ENCODE results near the gene SNAI1. TPM values are rescaled to one million over a fixed set of nuclear protein-coding genes. Genes with fewer than 3 reads are reported as not detected.

SNAI1 gene
- total and polyA plus RNA-seq, 2 experiments from 2014 or later: 7.6 to 13.4 TPM

DNA sequence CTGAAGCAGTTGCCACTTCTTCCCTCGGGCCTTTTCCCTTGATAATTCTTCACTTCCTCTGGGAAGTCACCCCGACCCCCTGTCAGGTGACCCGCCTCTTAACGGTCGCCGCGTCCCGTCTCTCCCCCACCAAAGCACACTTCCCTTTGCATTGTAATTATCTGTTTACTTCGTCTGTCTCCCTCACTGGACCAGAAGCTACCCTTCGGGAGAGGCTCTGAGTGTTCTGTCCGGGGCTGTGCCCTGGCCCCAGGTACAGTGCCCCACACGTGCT, 771 bp upstream of the SNAI1 start:
- Histone ChIP-seq H3K27ac (no peak overlapping the region), H3K36me3 (ENCODE audit: low read depth) (no peaks in the 10 kb centered on the region; the same call in 1 of the 2 replicates), H3K9ac (peak overlapping the region; percentile 37; the same call in 1 of the 2 replicates), H3K4me2 (ENCODE audit: unreplicated experiment) (peak overlapping the region; percentile 49), H3K79me2 (ENCODE audit: insufficient read depth) (peaks cover 42% of the 10 kb centered on the region), H2AFZ (no peak overlapping the region), H3F3A (ENCODE audit: insufficient read depth) (peaks cover 35% of the 10 kb centered on the region), H3K9me2 (ENCODE audit: insufficient read depth) (no peaks in the 10 kb centered on the region), H3K9me3 (ENCODE audit: low read depth) (no peaks in the 10 kb centered on the region), H3K4me1 (ENCODE audit: insufficient read depth) (peaks cover 29% of the 10 kb centered on the region), H3K4me3 (peak overlapping the region; percentile 54; the same call in 1 of the 2 replicates), H3K27me3 (replicated peaks; ENCODE audit: insufficient read depth) (no peaks in the 10 kb centered on the region), H4K20me1 (ENCODE audit: insufficient read depth) (no peaks in the 10 kb centered on the region)
- WGBS, 2 experiments (ENCODE audit: low coverage in 1 of 2, low lambda C conversion rate in 2 of 2, missing lambda C conversion rate in 2 of 2): 82 to 85% methylated on average over 12 of the region's 12 CpGs
- no peak for DNase-seq
- TF ChIP-seq EZH2phosphoT487 (IDR thresholded peaks at IDR 0.05; ENCODE audit: insufficient read depth, low read depth) (no peak), EZH2 (IDR thresholded peaks at IDR 0.05; ENCODE audit: insufficient read depth, poor library complexity, severe bottlenecking) (no peak)
- in situ Hi-C loops (cut with MboI): no loop called here

DNA sequence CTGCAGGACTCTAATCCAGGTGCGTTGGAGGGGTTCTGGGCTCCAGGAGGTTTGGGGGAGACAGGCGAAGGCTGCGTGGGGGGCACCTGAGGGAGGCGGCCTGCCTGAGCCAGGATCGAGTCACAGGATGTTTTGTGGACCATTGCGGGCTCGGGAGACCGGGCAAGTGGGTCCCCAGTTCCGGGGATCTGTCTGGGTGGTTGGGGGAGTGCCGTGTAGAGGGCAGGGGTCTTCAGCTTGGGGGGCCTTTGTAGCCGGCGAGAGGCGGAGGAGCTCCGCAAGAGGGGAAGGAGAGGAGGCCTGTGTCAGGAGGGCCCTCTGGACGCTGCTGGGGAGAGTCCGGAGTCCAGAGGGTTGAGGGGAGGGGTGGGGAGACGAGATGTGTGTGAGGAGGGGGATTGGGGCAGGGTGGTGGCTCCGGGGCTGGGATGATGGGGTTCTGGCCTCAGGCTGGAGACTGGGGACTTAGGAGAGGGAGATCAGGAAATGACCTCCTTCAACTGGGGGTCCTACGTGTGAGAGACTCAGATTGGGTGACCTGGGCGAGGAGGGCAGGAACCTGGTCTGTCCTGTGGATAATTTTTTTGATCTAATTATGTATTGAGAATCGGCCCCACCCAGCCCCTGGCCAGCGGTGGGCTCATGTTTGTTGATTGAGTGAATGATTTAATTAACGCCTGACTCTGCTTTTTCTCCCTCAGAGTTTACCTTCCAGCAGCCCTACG, 505 bp downstream of the SNAI1 start:
- peak overlapping the region; percentile 95 for H3K4me2 ChIP-seq (ENCODE audit: unreplicated experiment)
- no peaks in the 10 kb centered on the region for H4K20me1 ChIP-seq (ENCODE audit: insufficient read depth)
- TF ChIP-seq EZH2 (IDR thresholded peaks at IDR 0.05; ENCODE audit: insufficient read depth, poor library complexity, severe bottlenecking) (no peak), EZH2phosphoT487 (IDR thresholded peaks at IDR 0.05; ENCODE audit: insufficient read depth, low read depth) (no peak)
- H3K27me3 ChIP-seq (replicated peaks; ENCODE audit: insufficient read depth): no peaks in the 10 kb centered on the region
- no peak overlapping the region for H2AFZ ChIP-seq
- H3F3A ChIP-seq (ENCODE audit: insufficient read depth): peaks cover 48% of the 10 kb centered on the region
- no peaks in the 10 kb centered on the region; the same call in 1 of the 2 replicates for H3K36me3 ChIP-seq (ENCODE audit: low read depth)
- H3K9ac ChIP-seq: peak overlapping the region; percentile 96
- H3K79me2 ChIP-seq (ENCODE audit: insufficient read depth): peaks cover 47% of the 10 kb centered on the region
- 1 to 2% methylated on average over 20 to 24 of the region's 24 CpGs for WGBS, 2 experiments (ENCODE audit: low coverage in 1 of 2, low lambda C conversion rate in 2 of 2, missing lambda C conversion rate in 2 of 2)
- in situ Hi-C loops (cut with MboI): no loop called here
- H3K27ac ChIP-seq: peak overlapping the region; percentile 89
- no peak for DNase-seq
- H3K9me3 ChIP-seq (ENCODE audit: low read depth): no peaks in the 10 kb centered on the region
- H3K9me2 ChIP-seq (ENCODE audit: insufficient read depth): no peaks in the 10 kb centered on the region
- H3K4me1 ChIP-seq (ENCODE audit: insufficient read depth): peaks cover 42% of the 10 kb centered on the region
- H3K4me3 ChIP-seq: peak overlapping the region; percentile 88

DNA sequence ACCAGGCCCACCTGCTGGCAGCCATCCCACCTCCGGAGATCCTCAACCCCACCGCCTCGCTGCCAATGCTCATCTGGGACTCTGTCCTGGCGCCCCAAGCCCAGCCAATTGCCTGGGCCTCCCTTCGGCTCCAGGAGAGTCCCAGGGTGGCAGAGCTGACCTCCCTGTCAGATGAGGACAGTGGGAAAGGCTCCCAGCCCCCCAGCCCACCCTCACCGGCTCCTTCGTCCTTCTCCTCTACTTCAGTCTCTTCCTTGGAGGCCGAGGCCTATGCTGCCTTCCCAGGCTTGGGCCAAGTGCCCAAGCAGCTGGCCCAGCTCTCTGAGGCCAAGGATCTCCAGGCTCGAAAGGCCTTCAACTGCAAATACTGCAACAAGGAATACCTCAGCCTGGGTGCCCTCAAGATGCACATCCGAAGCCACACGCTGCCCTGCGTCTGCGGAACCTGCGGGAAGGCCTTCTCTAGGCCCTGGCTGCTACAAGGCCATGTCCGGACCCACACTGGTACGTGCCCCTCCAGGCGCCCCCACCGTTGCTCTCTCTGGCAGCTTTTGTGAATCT, 1.1 kb downstream of the SNAI1 start:
- Histone ChIP-seq H3K9me2 (ENCODE audit: insufficient read depth) (no peaks in the 10 kb centered on the region), H3K9me3 (ENCODE audit: low read depth) (no peaks in the 10 kb centered on the region), H3K4me1 (ENCODE audit: insufficient read depth) (peaks cover 48% of the 10 kb centered on the region), H3K27me3 (replicated peaks; ENCODE audit: insufficient read depth) (no peaks in the 10 kb centered on the region), H3K9ac (peak overlapping the region; percentile 96), H3K79me2 (ENCODE audit: insufficient read depth) (peaks cover 47% of the 10 kb centered on the region), H3F3A (ENCODE audit: insufficient read depth) (peaks cover 55% of the 10 kb centered on the region), H3K27ac (peak overlapping the region; percentile 89), H3K4me3 (peak overlapping the region; percentile 88), H3K36me3 (ENCODE audit: low read depth) (no peaks in the 10 kb centered on the region; the same call in 1 of the 2 replicates), H2AFZ (no peak overlapping the region), H4K20me1 (ENCODE audit: insufficient read depth) (no peaks in the 10 kb centered on the region), H3K4me2 (ENCODE audit: unreplicated experiment) (peak overlapping the region; percentile 95)
- TF ChIP-seq EZH2phosphoT487 (IDR thresholded peaks at IDR 0.05; ENCODE audit: insufficient read depth, low read depth) (no peak), EZH2 (IDR thresholded peaks at IDR 0.05; ENCODE audit: insufficient read depth, poor library complexity, severe bottlenecking) (no peak)
- in situ Hi-C loops (cut with MboI): no loop called here
- DNase-seq: peak; percentile 67
- WGBS, 2 experiments (ENCODE audit: low coverage in 1 of 2, low lambda C conversion rate in 2 of 2, missing lambda C conversion rate in 2 of 2): 2 to 4% methylated on average over 16 to 18 of the region's 18 CpGs

DNA sequence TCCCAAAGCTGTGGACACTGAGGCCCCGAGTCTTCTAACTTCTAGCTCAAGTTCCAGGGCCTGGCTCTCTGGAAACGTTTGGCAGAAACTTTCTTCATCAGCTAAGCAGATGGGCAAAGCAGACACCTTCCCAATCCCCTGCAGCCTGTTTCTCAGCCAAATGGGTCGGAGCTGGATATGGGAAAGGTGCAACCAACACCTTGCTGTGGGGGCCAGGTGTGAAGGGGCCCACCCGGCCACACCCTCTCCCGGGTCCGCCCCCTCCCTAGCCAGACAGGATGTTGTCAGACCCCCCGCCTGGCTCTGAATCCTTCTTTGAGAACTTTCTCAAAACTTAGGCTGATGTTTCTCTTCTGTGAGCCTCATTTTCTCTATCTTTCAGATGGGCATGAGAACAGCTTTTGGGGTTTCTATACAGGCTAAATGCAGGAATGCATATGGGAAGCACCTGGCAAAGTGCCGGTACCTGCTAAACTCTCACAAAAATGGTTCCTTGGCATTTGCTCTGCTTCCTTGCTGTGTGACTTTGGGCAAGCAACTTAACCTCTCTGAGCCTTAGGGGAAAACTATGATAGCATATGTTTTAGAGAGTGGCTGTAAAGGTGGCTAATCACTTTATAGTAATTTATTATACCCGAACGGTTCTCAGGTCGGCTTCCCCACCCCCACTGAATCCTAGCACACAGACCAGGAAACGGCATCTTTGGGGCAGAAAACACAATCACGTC, 1.8 kb downstream of the SNAI1 start:
- peak; percentile 33 for DNase-seq
- WGBS, 2 experiments (ENCODE audit: low coverage in 1 of 2, low lambda C conversion rate in 2 of 2, missing lambda C conversion rate in 2 of 2): 2 to 4% methylated on average over 13 of the region's 13 CpGs
- no peaks in the 10 kb centered on the region; the same call in 1 of the 2 replicates for H3K36me3 ChIP-seq (ENCODE audit: low read depth)
- no peaks in the 10 kb centered on the region for H4K20me1 ChIP-seq (ENCODE audit: insufficient read depth)
- peak overlapping the region; percentile 88 for H3K4me3 ChIP-seq
- no peaks in the 10 kb centered on the region for H3K9me3 ChIP-seq (ENCODE audit: low read depth)
- H3K9ac ChIP-seq: peak overlapping the region; percentile 96
- no peaks in the 10 kb centered on the region for H3K9me2 ChIP-seq (ENCODE audit: insufficient read depth)
- H3K27ac ChIP-seq: peak overlapping the region; percentile 89
- H3K27me3 ChIP-seq (replicated peaks; ENCODE audit: insufficient read depth): no peaks in the 10 kb centered on the region
- peaks cover 47% of the 10 kb centered on the region for H3K79me2 ChIP-seq (ENCODE audit: insufficient read depth)
- in situ Hi-C loops (cut with MboI): no loop called here
- peaks cover 59% of the 10 kb centered on the region for H3F3A ChIP-seq (ENCODE audit: insufficient read depth)
- H2AFZ ChIP-seq: no peak overlapping the region
- TF ChIP-seq EZH2phosphoT487 (IDR thresholded peaks at IDR 0.05; ENCODE audit: insufficient read depth, low read depth) (no peak), EZH2 (IDR thresholded peaks at IDR 0.05; ENCODE audit: insufficient read depth, poor library complexity, severe bottlenecking) (no peak)
- peaks cover 55% of the 10 kb centered on the region for H3K4me1 ChIP-seq (ENCODE audit: insufficient read depth)
- H3K4me2 ChIP-seq (ENCODE audit: unreplicated experiment): peak overlapping the region; percentile 95

Data from GM23248 (cell line).